Measurements from ENCODE around the gene PRCD.

PRCD gene

DNA sequence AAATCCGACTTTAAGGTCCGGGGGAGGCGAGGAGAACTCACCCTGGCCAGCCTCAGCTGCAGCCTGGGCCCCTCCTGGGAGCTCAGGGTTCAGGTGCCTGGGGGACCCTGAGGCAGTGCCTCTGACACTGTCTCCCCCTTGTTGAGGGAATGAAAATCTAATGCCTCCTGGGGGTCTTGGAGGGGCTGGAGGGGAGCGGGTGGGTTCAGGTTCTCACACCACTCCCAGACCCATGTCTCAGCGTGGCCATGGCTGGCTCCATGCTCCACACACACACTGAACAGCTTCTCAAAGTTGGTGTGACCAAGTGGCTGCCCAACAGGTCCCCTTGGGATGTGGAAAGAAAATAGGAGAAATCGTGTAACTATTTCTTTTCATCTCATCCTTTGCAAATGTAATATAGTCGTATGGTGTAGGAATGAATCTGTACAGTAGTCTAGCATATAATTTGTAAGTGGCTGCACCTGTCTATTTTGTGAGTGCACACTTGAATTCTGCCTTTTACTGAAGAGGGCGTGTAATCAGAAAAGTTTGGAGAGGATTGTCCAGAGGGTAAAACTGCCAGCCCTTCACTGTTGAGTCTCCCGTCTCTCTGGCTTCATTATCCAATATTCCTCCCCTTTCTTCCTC lies 788 bp upstream of the PRCD start:
- TF ChIP-seq, protein P1, sequence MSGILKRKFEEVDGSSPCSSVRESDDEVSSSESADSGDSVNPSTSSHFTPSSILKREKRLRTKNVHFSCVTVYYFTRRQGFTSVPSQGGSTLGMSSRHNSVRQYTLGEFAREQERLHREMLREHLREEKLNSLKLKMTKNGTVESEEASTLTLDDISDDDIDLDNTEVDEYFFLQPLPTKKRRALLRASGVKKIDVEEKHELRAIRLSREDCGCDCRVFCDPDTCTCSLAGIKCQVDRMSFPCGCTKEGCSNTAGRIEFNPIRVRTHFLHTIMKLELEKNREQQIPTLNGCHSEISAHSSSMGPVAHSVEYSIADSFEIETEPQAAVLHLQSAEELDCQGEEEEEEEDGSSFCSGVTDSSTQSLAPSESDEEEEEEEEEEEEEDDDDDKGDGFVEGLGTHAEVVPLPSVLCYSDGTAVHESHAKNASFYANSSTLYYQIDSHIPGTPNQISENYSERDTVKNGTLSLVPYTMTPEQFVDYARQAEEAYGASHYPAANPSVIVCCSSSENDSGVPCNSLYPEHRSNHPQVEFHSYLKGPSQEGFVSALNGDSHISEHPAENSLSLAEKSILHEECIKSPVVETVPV (CRISPR knock-in tag; IDR thresholded peaks at IDR 0.05), result no peak
- TF ChIP-seq ZNF8 (CRISPR knock-in tag; IDR thresholded peaks at IDR 0.05) (no peak), ZNF70 (CRISPR knock-in tag; IDR thresholded peaks at IDR 0.05) (no peak), ISL1 (CRISPR knock-in tag; IDR thresholded peaks at IDR 0.05) (no peak), BACH2 (CRISPR knock-in tag; IDR thresholded peaks at IDR 0.05; ENCODE audit: borderline replicate concordance) (no peak), ZFP30 (CRISPR knock-in tag; IDR thresholded peaks at IDR 0.05) (no peak), GLIS3 (CRISPR knock-in tag; IDR thresholded peaks at IDR 0.05) (no peak), PPARA (CRISPR knock-in tag; IDR thresholded peaks at IDR 0.05; ENCODE audit: borderline replicate concordance) (no peak), SNAI2 (CRISPR knock-in tag; IDR thresholded peaks at IDR 0.05) (no peak), TCF4 (CRISPR knock-in tag; IDR thresholded peaks at IDR 0.05; ENCODE audit: borderline replicate concordance) (no peak), CSDC2 (CRISPR knock-in tag; IDR thresholded peaks at IDR 0.05) (no peak), ZNF565 (CRISPR knock-in tag; conservative IDR thresholded peaks at IDR 0.05; ENCODE audit: low read depth) (no peak), ARNTL (CRISPR knock-in tag; IDR thresholded peaks at IDR 0.05; ENCODE audit: borderline replicate concordance, low read depth) (no peak), OSR1 (CRISPR knock-in tag; IDR thresholded peaks at IDR 0.05) (no peak), ZFP3 (CRISPR knock-in tag; IDR thresholded peaks at IDR 0.05) (no peak)
- TF ChIP-seq, protein P2, sequence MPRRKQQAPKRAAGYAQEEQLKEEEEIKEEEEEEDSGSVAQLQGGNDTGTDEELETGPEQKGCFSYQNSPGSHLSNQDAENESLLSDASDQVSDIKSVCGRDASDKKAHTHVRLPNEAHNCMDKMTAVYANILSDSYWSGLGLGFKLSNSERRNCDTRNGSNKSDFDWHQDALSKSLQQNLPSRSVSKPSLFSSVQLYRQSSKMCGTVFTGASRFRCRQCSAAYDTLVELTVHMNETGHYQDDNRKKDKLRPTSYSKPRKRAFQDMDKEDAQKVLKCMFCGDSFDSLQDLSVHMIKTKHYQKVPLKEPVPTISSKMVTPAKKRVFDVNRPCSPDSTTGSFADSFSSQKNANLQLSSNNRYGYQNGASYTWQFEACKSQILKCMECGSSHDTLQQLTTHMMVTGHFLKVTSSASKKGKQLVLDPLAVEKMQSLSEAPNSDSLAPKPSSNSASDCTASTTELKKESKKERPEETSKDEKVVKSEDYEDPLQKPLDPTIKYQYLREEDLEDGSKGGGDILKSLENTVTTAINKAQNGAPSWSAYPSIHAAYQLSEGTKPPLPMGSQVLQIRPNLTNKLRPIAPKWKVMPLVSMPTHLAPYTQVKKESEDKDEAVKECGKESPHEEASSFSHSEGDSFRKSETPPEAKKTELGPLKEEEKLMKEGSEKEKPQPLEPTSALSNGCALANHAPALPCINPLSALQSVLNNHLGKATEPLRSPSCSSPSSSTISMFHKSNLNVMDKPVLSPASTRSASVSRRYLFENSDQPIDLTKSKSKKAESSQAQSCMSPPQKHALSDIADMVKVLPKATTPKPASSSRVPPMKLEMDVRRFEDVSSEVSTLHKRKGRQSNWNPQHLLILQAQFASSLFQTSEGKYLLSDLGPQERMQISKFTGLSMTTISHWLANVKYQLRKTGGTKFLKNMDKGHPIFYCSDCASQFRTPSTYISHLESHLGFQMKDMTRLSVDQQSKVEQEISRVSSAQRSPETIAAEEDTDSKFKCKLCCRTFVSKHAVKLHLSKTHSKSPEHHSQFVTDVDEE (CRISPR knock-in tag; IDR thresholded peaks at IDR 0.05), result no peak
- TF ChIP-seq, protein P3, sequence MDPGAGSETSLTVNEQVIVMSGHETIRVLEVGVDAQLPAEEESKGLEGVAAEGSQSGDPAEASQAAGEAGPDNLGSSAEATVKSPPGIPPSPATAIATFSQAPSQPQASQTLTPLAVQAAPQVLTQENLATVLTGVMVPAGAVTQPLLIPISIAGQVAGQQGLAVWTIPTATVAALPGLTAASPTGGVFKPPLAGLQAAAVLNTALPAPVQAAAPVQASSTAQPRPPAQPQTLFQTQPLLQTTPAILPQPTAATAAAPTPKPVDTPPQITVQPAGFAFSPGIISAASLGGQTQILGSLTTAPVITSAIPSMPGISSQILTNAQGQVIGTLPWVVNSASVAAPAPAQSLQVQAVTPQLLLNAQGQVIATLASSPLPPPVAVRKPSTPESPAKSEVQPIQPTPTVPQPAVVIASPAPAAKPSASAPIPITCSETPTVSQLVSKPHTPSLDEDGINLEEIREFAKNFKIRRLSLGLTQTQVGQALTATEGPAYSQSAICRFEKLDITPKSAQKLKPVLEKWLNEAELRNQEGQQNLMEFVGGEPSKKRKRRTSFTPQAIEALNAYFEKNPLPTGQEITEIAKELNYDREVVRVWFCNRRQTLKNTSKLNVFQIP (CRISPR knock-in tag; IDR thresholded peaks at IDR 0.05; ENCODE audit: borderline replicate concordance, low read depth), result no peak
- TF ChIP-seq, protein P4, sequence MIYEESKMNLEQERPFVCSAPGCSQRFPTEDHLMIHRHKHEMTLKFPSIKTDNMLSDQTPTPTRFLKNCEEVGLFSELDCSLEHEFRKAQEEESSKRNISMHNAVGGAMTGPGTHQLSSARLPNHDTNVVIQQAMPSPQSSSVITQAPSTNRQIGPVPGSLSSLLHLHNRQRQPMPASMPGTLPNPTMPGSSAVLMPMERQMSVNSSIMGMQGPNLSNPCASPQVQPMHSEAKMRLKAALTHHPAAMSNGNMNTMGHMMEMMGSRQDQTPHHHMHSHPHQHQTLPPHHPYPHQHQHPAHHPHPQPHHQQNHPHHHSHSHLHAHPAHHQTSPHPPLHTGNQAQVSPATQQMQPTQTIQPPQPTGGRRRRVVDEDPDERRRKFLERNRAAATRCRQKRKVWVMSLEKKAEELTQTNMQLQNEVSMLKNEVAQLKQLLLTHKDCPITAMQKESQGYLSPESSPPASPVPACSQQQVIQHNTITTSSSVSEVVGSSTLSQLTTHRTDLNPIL (CRISPR knock-in tag; IDR thresholded peaks at IDR 0.05; ENCODE audit: low read depth), result no peak
- ATAC-seq, result no peak

DNA sequence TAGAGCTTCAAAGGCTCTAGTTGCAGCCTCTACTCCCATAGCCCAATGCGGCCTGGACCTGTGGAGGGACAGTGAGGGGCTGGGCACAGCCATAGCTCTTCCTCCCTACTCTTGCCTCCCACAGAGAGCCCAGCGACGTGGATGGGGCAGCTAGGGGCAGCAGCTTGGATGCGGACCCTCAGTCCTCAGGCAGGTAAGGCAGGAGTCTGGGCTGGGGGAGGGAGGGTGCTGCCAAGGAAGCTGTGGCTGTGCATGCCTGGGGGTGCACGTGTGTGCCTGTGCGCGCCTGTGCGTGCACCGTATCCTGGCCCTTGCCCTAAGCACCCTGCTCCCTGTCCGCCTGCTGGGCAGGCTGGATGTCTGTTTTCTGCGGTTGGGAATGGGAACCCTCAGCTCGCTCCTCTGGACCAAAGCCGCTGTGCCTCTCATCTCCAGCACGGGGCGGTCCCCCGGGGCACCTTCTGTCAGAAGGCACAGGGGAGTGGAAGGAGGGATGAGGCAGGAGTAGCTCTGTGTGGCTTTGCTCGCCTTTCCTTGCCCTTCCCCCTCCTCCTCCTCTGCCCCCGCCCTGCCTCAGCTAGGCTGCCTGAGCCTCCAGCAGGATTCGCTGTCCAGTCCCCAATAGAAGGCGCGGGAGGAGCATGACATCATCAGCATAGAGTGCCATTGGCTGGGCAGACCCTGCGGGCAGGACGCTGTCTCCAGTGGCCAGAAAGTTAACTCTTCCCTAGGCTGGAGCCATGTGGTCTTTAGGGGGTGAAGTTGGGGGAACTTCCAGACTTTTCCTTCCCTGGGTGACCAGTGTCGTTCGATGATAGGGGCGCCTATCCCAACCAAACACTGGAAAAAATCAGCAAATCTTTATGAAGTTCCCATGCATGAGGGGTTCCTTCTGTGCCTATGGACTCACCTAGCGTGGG lies 797 bp downstream of the PRCD start:
- peak; percentile 95 for ATAC-seq
- TF ChIP-seq ZNF565 (CRISPR knock-in tag; conservative IDR thresholded peaks at IDR 0.05; ENCODE audit: low read depth), result no peak
- 0 out of 2 replicates have a peak, but pooled peaks have one; percentile 9 for TF ChIP-seq SNAI2 (CRISPR knock-in tag; IDR thresholded peaks at IDR 0.05)
- TF ChIP-seq, protein P2 (CRISPR knock-in tag; IDR thresholded peaks at IDR 0.05), result peak; percentile 1; the same call in 1 of the 2 replicates
